Pancreas (tissue), 10 donors: ENCODE measurements around the gene SIL1. TPM values are rescaled to one million over a fixed set of nuclear protein-coding genes. Genes with fewer than 3 reads are reported as not detected.
A peak's percentile ranks its signal among the peaks of the same experiment; 100 is the strongest.
"Not testable (repeated sequence)": the region's sequence is repeated elsewhere in the genome, so short reads cannot be mapped to it uniquely, and the experiment has no call there.

Experiments
- ATAC-seq, 4 donors: fragments of 200-7000 bp; cut with Tn5 transposase; one replicate each; pipeline versions ENCODE4 v1.8.0 to v1.9.1; 2020; ENCODE audit warnings: mild to moderate bottlenecking in 4 of 4, moderate library complexity in 4 of 4
- DNase-seq, 6 donors: peaks; one replicate each; pipeline ENCODE4 v3.0.0-alpha.2; 2020
- FAIRE-seq: peaks from 2 replicates; lab custom pipeline; 2012; peaks lifted over from hg19 to GRCh38; lab: Jason Lieb, UNC
- H3K27ac ChIP-seq, 4 donors: fragments of 200-600 bp; sonication (generic); 1 replicate in 3 of 4; 2 replicates in 1 of 4; pipeline versions ENCODE4 v1.5.0 to v1.8.0; 2020
- H3K27me3 ChIP-seq, 4 donors: fragments of 200-600 bp; one replicate each; pipeline ENCODE4 v1.8.0; 2021
- H3K36me3 ChIP-seq, 3 donors: fragments of 200-600 bp; sonication (generic) in 1 of 3; one replicate each; pipeline versions ENCODE4 v1.5.0 to v1.8.0; 2020 to 2021
- H3K4me1 ChIP-seq, 3 donors: fragments of 200-600 bp; one replicate each; pipeline ENCODE4 v1.8.0; 2021
- H3K4me3 ChIP-seq, 4 donors: fragments of 200-600 bp; sonication (generic) in 2 of 4; one replicate each; pipeline versions ENCODE4 v1.5.0 to v1.8.0; 2020 to 2021
- H3K9me3 ChIP-seq, 4 donors: fragments of 200-600 bp; one replicate each; pipeline ENCODE4 v1.8.0; 2021
- WGBS, 2 donors: extraction: QIAGEN DNeasy Blood & Tissue Kit; methylation state at CpG; one replicate each; pipeline ENCODE4 v1.1.7; 2013; 5-methylcytosine and 5-hydroxymethylcytosine counted together
- intact Hi-C, 3 donors: fragments of 100-400 bp; cut with DNase I; formaldehyde crosslinking; loops; one replicate each; pipeline versions ENCODE4 v1.11.1 to v1.14.2; 2022
- polyA plus RNA-seq, 2 donors: library from polyadenylated mRNA; stranded (reverse); fragments of 200-250 nt; gene quantifications; one replicate each; pipeline ENCODE4 v1.2.3, GENCODE V29; 2013
- total RNA-seq, 6 donors: library from RNA; stranded (reverse); fragmentation: NEBNext Ultra II Directional in 4 of 6; extraction: Animal tissue kit (Norgen Biotek cat#: 25700) in 4 of 6; gene quantifications; one replicate each; pipeline versions ENCODE4 v1.2.1 to v1.2.4, GENCODE V29; 2021 to 2023
- TF ChIP-seq, protein P1 (sequence below), 4 donors: fragments of 200-600 bp; sonication (generic) in 3 of 4; IDR thresholded peaks; one replicate each; pipeline versions ENCODE4 v1.5.0 to v1.8.0; 2021; ENCODE audit warnings: antibody characterized with exemption in 4 of 4
- donor health status: healthy with polysubstance abuse.
- donor health status: DM: no; HTN: no; CAD: no; lungs with moderate emphysema.
- donor health status: DM: no; HTN: no; CAD: no.
- donor health status: control.
- donor health status: control.
- donor health status: Bipolar disorder and iron deficiency.
- donor health status: DM: yes; HTN: yes; CAD: no.
- donor health status: DM: no; HTN: no; CAD: no.
- donor health status: DM: no; HTN: no; CAD: no.
- donor health status: DM: yes; HTN: yes; CAD: no.

SIL1 gene
- total and polyA plus RNA-seq, 8 donors = 38.6 to 119 (median 55.0) TPM

DNA sequence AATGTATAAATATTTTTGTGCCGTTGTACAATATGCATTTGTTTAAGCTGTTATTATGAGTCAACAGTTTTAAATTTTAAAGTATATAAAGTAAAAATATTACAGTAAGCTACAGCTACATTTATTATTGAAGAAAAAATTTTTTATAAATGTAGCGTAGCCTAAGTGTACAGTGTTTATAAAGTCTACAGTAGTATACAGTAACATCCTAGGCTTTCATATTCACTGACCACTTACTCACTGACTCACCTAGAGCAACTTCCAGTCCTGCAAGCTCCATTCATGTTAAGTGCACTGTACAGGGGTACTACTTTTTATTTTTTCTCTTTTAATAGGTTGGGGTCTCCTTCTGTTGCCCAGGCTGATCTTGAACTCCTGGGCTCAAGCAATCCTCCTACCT lies 30.6 kb downstream of the SIL1 start:
- no peaks in the 10 kb centered on the region for H3K9me3 ChIP-seq
- DNase-seq (no peak), FAIRE-seq (no peak), ATAC-seq (no peak)
- no peaks in the 10 kb centered on the region for H3K36me3 ChIP-seq
- no peak overlapping the region for H3K27ac ChIP-seq
- peaks cover 7 to 12% (median 11%) of the 10 kb centered on the region in 3 donors for H3K4me1 ChIP-seq
- no peak overlapping the region for H3K4me3 ChIP-seq
- intact Hi-C loops = no loop called here
- 95 to 96% methylated on average over 2 of the region's 2 CpGs for WGBS, 2 donors
- TF ChIP-seq, protein P1, sequence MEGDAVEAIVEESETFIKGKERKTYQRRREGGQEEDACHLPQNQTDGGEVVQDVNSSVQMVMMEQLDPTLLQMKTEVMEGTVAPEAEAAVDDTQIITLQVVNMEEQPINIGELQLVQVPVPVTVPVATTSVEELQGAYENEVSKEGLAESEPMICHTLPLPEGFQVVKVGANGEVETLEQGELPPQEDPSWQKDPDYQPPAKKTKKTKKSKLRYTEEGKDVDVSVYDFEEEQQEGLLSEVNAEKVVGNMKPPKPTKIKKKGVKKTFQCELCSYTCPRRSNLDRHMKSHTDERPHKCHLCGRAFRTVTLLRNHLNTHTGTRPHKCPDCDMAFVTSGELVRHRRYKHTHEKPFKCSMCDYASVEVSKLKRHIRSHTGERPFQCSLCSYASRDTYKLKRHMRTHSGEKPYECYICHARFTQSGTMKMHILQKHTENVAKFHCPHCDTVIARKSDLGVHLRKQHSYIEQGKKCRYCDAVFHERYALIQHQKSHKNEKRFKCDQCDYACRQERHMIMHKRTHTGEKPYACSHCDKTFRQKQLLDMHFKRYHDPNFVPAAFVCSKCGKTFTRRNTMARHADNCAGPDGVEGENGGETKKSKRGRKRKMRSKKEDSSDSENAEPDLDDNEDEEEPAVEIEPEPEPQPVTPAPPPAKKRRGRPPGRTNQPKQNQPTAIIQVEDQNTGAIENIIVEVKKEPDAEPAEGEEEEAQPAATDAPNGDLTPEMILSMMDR (IDR thresholded peaks at IDR 0.05) = no peak
- H3K27me3 ChIP-seq = no peaks in the 10 kb centered on the region

- TF ChIP-seq, protein P1 (IDR thresholded peaks at IDR 0.05) = no peak
- intact Hi-C loops = no loop called here
- no peak for ATAC-seq
Measured at GRCh38 chr5:139167063-139167462, 31.1 kb downstream of the SIL1 start.

DNA sequence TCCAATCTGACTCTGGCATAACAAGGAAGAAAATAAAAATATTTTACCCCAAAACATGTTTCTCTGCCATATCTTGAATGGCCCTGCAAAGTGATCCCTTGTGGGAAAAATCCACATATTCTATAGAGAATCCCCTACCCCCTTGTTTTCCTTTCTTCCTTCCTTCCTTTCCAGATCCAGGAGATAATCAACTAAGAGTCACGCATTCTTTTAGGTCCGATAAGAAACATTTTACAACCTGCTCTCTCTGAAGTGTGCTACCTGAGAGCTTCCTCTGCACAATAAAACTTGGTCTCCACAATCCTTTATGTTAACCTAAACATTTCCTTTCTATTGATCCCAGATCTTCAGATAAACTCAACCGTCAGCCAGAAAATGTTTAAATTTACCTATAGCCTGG lies 33.3 kb downstream of the SIL1 start:
- H3K4me1 ChIP-seq = peaks cover 18 to 21% (median 19%) of the 10 kb centered on the region in 3 donors
- H3K27ac ChIP-seq, H3K36me3 ChIP-seq, ATAC-seq, H3K9me3 ChIP-seq, intact Hi-C loops, FAIRE-seq, H3K4me3 ChIP-seq, DNase-seq, H3K27me3 ChIP-seq: not testable (repeated sequence)
- 88 to 91% methylated on average over 3 of the region's 3 CpGs for WGBS, 2 donors

More at GRCh38 chr5:139167063-139167462, 31.1 kb downstream of the SIL1 start:
- H3K27ac ChIP-seq = no peak overlapping the region
- H3K4me1 ChIP-seq = peaks cover 9 to 15% (median 14%) of the 10 kb centered on the region in 3 donors
- no peaks in the 10 kb centered on the region for H3K36me3 ChIP-seq
- H3K4me3 ChIP-seq = no peak overlapping the region
- no peaks in the 10 kb centered on the region for H3K27me3 ChIP-seq
- 97% methylated on average over 7 of the region's 7 CpGs for WGBS, 2 donors
- no peak for DNase-seq
- no peak for FAIRE-seq
- no peaks in the 10 kb centered on the region for H3K9me3 ChIP-seq

- FAIRE-seq = no peak
- 57 to 61% methylated on average over 3 of the region's 3 CpGs for WGBS, 2 donors
- Histone ChIP-seq H3K4me3 (no peak overlapping the region), H3K36me3 (no peaks in the 10 kb centered on the region), H3K9me3 (no peaks in the 10 kb centered on the region), H3K4me1 (peaks cover 18 to 21% (median 19%) of the 10 kb centered on the region in 3 donors), H3K27ac (no peak overlapping the region), H3K27me3 (no peaks in the 10 kb centered on the region)
- DNase-seq = peak in 3 of 6 donors; percentile 27 to 52 (median 50)
- intact Hi-C loops = no loop called here
- TF ChIP-seq, protein P1 (IDR thresholded peaks at IDR 0.05) = no peak
- peak in 1 of 4 donors; percentile 35 for ATAC-seq
Measured at GRCh38 chr5:139164020-139164419, 34.1 kb downstream of the SIL1 start.

DNA sequence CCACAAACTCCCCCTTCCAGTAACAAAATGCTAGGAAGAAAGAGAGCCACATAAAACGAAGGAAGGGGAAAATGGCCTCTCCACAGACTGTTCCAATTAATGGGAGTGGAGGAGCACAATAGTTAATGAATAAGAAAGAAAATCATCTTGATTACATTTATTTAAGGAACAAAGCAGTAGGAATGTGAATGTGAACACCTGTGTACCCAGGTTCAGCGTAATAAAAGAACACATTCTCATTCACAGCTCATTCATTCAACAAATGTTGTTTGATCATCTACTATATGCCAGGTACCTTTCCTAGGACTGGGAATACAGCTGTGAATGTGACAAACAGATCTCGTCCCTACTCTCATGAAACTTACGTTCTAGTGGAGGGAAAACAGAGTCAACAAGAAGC lies 35.7 kb downstream of the SIL1 start:
- Histone ChIP-seq H3K27me3 (no peaks in the 10 kb centered on the region), H3K36me3 (no peaks in the 10 kb centered on the region), H3K9me3 (no peaks in the 10 kb centered on the region), H3K27ac (peak overlapping the region in 3 of 4 donors; percentile 17 to 58 (median 55)), H3K4me1 (peaks cover 14 to 21% (median 18%) of the 10 kb centered on the region in 3 donors), H3K4me3 (no peak overlapping the region)
- WGBS, 2 donors = 27 to 30% methylated on average over 4 of the region's 4 CpGs
- FAIRE-seq (no peak), ATAC-seq (peak; percentile 69 to 84 (median 76)), DNase-seq (no peak)
- intact Hi-C loops = no loop called here
- TF ChIP-seq, protein P1 (IDR thresholded peaks at IDR 0.05) = no peak
